Measurements from ENCODE around the gene FBP1.

FBP1 gene

GRCh38 chr9:94666364-94667099, 27.2 kb upstream of the FBP1 start:
- TF ChIP-seq POLR2AphosphoS5 (IDR thresholded peaks at IDR 0.05; ENCODE audit: low read depth, low read length): no peak

- TF ChIP-seq REST (IDR thresholded peaks at IDR 0.05; ENCODE audit: insufficient read depth in 1 of 2, low read depth in 2 of 2, low read length in 2 of 2) (no peak), FOXP2 (optimal IDR thresholded peaks at IDR 0.05; ENCODE audit: borderline replicate concordance, extremely low read depth, extremely low read length, insufficient read depth) (no peak), POLR2AphosphoS5 (IDR thresholded peaks at IDR 0.05; ENCODE audit: low read depth, low read length) (no peak), SIN3A (IDR thresholded peaks at IDR 0.05; ENCODE audit: borderline replicate concordance, insufficient read depth, low read length) (no peak), TAF1 (IDR thresholded peaks at IDR 0.05; ENCODE audit: borderline replicate concordance, insufficient read depth, low read length) (no peak)
Observed at GRCh38 chr9:94665613-94666012, 26.3 kb upstream of the FBP1 start.

GRCh38 chr9:94664801-94665200, 25.5 kb upstream of the FBP1 start:
- TF ChIP-seq TAF1 (IDR thresholded peaks at IDR 0.05; ENCODE audit: borderline replicate concordance, insufficient read depth, low read length): no peak
- no peak for TF ChIP-seq FOXP2 (optimal IDR thresholded peaks at IDR 0.05; ENCODE audit: borderline replicate concordance, extremely low read depth, extremely low read length, insufficient read depth)
- TF ChIP-seq REST (IDR thresholded peaks at IDR 0.05; ENCODE audit: insufficient read depth in 1 of 2, low read depth in 2 of 2, low read length in 2 of 2): no peak
- no peak for TF ChIP-seq SIN3A (IDR thresholded peaks at IDR 0.05; ENCODE audit: borderline replicate concordance, insufficient read depth, low read length)

GRCh38 chr9:94663640-94664039, 24.3 kb upstream of the FBP1 start:
- TF ChIP-seq FOXP2 (optimal IDR thresholded peaks at IDR 0.05; ENCODE audit: borderline replicate concordance, extremely low read depth, extremely low read length, insufficient read depth) (no peak), POLR2AphosphoS5 (IDR thresholded peaks at IDR 0.05; ENCODE audit: low read depth, low read length) (no peak), SIN3A (IDR thresholded peaks at IDR 0.05; ENCODE audit: borderline replicate concordance, insufficient read depth, low read length) (no peak), REST (IDR thresholded peaks at IDR 0.05; ENCODE audit: insufficient read depth in 1 of 2, low read depth in 2 of 2, low read length in 2 of 2) (no peak), TAF1 (IDR thresholded peaks at IDR 0.05; ENCODE audit: borderline replicate concordance, insufficient read depth, low read length) (no peak)

- no peak for TF ChIP-seq SIN3A (IDR thresholded peaks at IDR 0.05; ENCODE audit: borderline replicate concordance, insufficient read depth, low read length)
- TF ChIP-seq TAF1 (IDR thresholded peaks at IDR 0.05; ENCODE audit: borderline replicate concordance, insufficient read depth, low read length): no peak
- no peak for TF ChIP-seq FOXP2 (optimal IDR thresholded peaks at IDR 0.05; ENCODE audit: borderline replicate concordance, extremely low read depth, extremely low read length, insufficient read depth)
- no peak for TF ChIP-seq POLR2AphosphoS5 (IDR thresholded peaks at IDR 0.05; ENCODE audit: low read depth, low read length)
- TF ChIP-seq REST (IDR thresholded peaks at IDR 0.05; ENCODE audit: insufficient read depth in 1 of 2, low read depth in 2 of 2, low read length in 2 of 2): no peak
Observed at GRCh38 chr9:94663140-94663539, 23.8 kb upstream of the FBP1 start.
